Fibroblast of lung (primary cell): ENCODE data around the gene UBE2H. TPM values are rescaled to one million over a fixed set of nuclear protein-coding genes. Genes with fewer than 3 reads are reported as not detected.

Source experiments
- DNase-seq, 2 donors: peaks; one replicate each; pipeline versions ENCODE4 v3.0.0 to v3.0.0-alpha.2; 2010; ENCODE audit warnings: low read depth in 2 of 2
- H2AFZ ChIP-seq: 2 replicates; pipeline ENCODE4 v1.5.1; 2012; ENCODE audit warnings: low read length, control low read depth, inconsistent platforms
- H3K27ac ChIP-seq: 2 replicates; pipeline ENCODE4 v1.5.1; 2011; ENCODE audit warnings: low read length, control low read depth; ENCODE audit not compliant: insufficient read depth
- H3K27me3 ChIP-seq: 2 replicates; pipeline ENCODE4 v1.5.1; 2011; ENCODE audit warnings: mild to moderate bottlenecking, low read length; ENCODE audit not compliant: control insufficient read depth, insufficient read depth
- H3K36me3 ChIP-seq: 2 replicates; pipeline ENCODE4 v1.5.1; 2011; ENCODE audit warnings: low read length; ENCODE audit not compliant: control insufficient read depth, insufficient read depth
- H3K4me1 ChIP-seq: 2 replicates; pipeline ENCODE4 v1.5.1; 2011; ENCODE audit warnings: low read length; ENCODE audit not compliant: control insufficient read depth, insufficient read depth; ENCODE audit errors: extremely low read depth
- H3K4me2 ChIP-seq: 2 replicates; pipeline ENCODE4 v1.5.1; 2011; ENCODE audit warnings: low read length, control low read depth; ENCODE audit not compliant: insufficient read depth; ENCODE audit errors: extremely low read depth
- H3K4me3 ChIP-seq, 4 experiments: fragments of 200-600 bp in 1 of 4; sonication (generic) in 1 of 4; replicated peaks in 1 of 4; 2 replicates each; pipeline ENCODE4 v1.5.1; 2011 to 2016; ENCODE audit warnings: low read length in 4 of 4, low read depth in 3 of 4, mild to moderate bottlenecking in 3 of 4, control low read depth in 2 of 4, inconsistent platforms in 1 of 4, mixed read lengths in 1 of 4; ENCODE audit not compliant: insufficient read depth in 1 of 4; ENCODE audit errors: control extremely low read depth in 1 of 4
- H3K79me2 ChIP-seq: 2 replicates; pipeline ENCODE4 v1.5.1; 2012; ENCODE audit warnings: mild to moderate bottlenecking, low read length, inconsistent platforms; ENCODE audit not compliant: control insufficient read depth, insufficient read depth
- H3K9ac ChIP-seq: 2 replicates; pipeline ENCODE4 v1.5.1; 2011; ENCODE audit warnings: mild to moderate bottlenecking, low read length, control low read depth; ENCODE audit not compliant: insufficient read depth
- H3K9me3 ChIP-seq: 2 replicates; pipeline ENCODE4 v1.5.1; 2012; ENCODE audit warnings: low read depth, low read length; ENCODE audit not compliant: control insufficient read depth, insufficient read depth
- H4K20me1 ChIP-seq: 2 replicates; pipeline ENCODE4 v1.5.1; 2011; ENCODE audit warnings: low read length; ENCODE audit not compliant: control insufficient read depth, insufficient read depth; ENCODE audit errors: extremely low read depth
- CTCF ChIP-seq, 2 donors: IDR thresholded peaks in 1 of 2; conservative IDR thresholded peaks in 1 of 2; 1 replicate in 1 of 2; 2 replicates in 1 of 2; pipeline ENCODE4 v1.5.1; 2011 to 2012; ENCODE audit warnings: low read length in 2 of 2, control low read depth in 1 of 2, inconsistent platforms in 1 of 2, low read depth in 1 of 2, mild to moderate bottlenecking in 1 of 2
- EZH2 ChIP-seq: IDR thresholded peaks from 2 replicates; pipeline ENCODE4 v1.5.1; 2012; ENCODE audit warnings: low read length, control low read depth, mild to moderate bottlenecking; ENCODE audit errors: missing control alignments
- polyA plus RNA-seq, 2 donors: library from polyadenylated mRNA; depleted of rRNA in 1 of 2; stranded (reverse) in 1 of 2; unstranded in 1 of 2; fragments of >200 nt; gene quantifications; 2 replicates each; pipeline ENCODE4 v1.2.1, GENCODE V29; 2011 to 2012; ENCODE audit warnings: missing spikeins in 1 of 2
- total RNA-seq: library from RNA; depleted of rRNA; stranded (reverse); fragments of >200 nt; gene quantifications from 2 replicates; pipeline ENCODE4 v1.2.1, GENCODE V29; 2014

Gene UBE2H
- total and polyA plus RNA-seq, 2 donors (not counting 1 experiment from before 2014, with no cell fraction given), result 76.0 to 102 TPM

DNA sequence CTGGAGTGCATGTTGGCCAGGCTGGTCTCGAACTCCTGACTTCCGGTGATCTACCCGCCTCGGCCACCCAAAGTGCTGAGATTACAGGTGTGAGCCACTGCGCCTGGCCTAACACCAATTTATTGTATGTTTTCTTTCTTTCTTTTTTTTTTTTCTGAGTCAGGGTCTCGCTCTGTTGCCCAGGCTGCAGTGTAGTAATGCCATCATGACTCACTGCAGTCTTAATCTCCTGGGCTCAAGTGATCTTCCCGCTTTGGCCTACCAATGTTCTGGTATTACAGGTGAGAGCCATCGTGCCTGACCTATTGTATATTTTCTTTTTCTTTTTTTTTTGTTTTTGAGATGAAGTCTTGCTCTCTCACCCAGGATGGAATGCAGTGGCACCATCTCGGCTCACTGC is 33.8 kb upstream of the UBE2H start:
- Histone ChIP-seq H3K4me2 (no peak overlapping the region), H3K79me2 (no peaks in the 10 kb centered on the region), H3K9ac (no peak overlapping the region), H2AFZ (no peak overlapping the region), H3K27ac (no peak overlapping the region), H4K20me1 (no peaks in the 10 kb centered on the region), H3K36me3 (no peaks in the 10 kb centered on the region), H3K9me3 (no peaks in the 10 kb centered on the region), H3K4me3 (no peak overlapping the region), H3K4me1 (no peaks in the 10 kb centered on the region), H3K27me3 (no peaks in the 10 kb centered on the region)
- TF ChIP-seq CTCF (conservative IDR thresholded peaks at IDR 0.05 in 1 of 2, IDR thresholded peaks at IDR 0.05 in 1 of 2; ENCODE audit: low read depth in 1 of 2, low read length in 2 of 2) (no peak), EZH2 (no peak)
- DNase-seq, result no peak

GRCh38 chr7:129980667-129981066 is 27.9 kb upstream of the UBE2H start:
- Histone ChIP-seq H4K20me1 (no peaks in the 10 kb centered on the region), H3K79me2 (no peaks in the 10 kb centered on the region)
- no peak for DNase-seq

GRCh38 chr7:129975309-129975708 is 22.5 kb upstream of the UBE2H start:
- Histone ChIP-seq H3K4me3 (no peak overlapping the region), H3K4me2 (no peak overlapping the region), H4K20me1 (no peaks in the 10 kb centered on the region), H3K4me1 (no peaks in the 10 kb centered on the region), H3K36me3 (no peaks in the 10 kb centered on the region), H3K27me3 (no peaks in the 10 kb centered on the region), H3K9me3 (no peaks in the 10 kb centered on the region), H3K79me2 (no peaks in the 10 kb centered on the region), H3K9ac (no peak overlapping the region), H2AFZ (no peak overlapping the region), H3K27ac (no peak overlapping the region)
- no peak for TF ChIP-seq CTCF (conservative IDR thresholded peaks at IDR 0.05 in 1 of 2, IDR thresholded peaks at IDR 0.05 in 1 of 2; ENCODE audit: low read depth in 1 of 2, low read length in 2 of 2)
- TF ChIP-seq EZH2, result no peak
- no peak for DNase-seq

More at GRCh38 chr7:129980667-129981066, 27.9 kb upstream of the UBE2H start:
- Histone ChIP-seq H3K4me1 (no peaks in the 10 kb centered on the region), H3K9me3 (no peaks in the 10 kb centered on the region), H3K9ac (no peak overlapping the region), H3K27me3 (no peaks in the 10 kb centered on the region), H3K4me2 (no peak overlapping the region), H3K4me3 (no peak overlapping the region), H2AFZ (no peak overlapping the region), H3K27ac (no peak overlapping the region), H3K36me3 (no peaks in the 10 kb centered on the region)
- TF ChIP-seq EZH2 (no peak), CTCF (conservative IDR thresholded peaks at IDR 0.05 in 1 of 2, IDR thresholded peaks at IDR 0.05 in 1 of 2; ENCODE audit: low read depth in 1 of 2, low read length in 2 of 2) (no peak)
